Type B pancreatic cell (in vitro differentiated cells): Measurements from ENCODE around the gene TMPRSS3. TPM values are rescaled to one million over a fixed set of nuclear protein-coding genes. Genes with fewer than 3 reads are reported as not detected.

ENCODE experiments used
- DNase-seq: peaks from one replicate; pipeline ENCODE4 v3.0.0; 2021; ENCODE audit warnings: mixed read lengths; ENCODE audit not compliant: unreplicated experiment; ENCODE audit errors: extremely low spot score
- H3K27ac Mint-ChIP-seq: 2 replicates; pipeline ENCODE4 v1.8.0; 2021; ENCODE audit warnings: mild to moderate bottlenecking, mixed read lengths
- H3K27me3 Mint-ChIP-seq: 2 replicates; pipeline ENCODE4 v1.8.0; 2021; ENCODE audit warnings: mixed read lengths
- H3K36me3 Mint-ChIP-seq: 2 replicates; pipeline ENCODE4 v1.8.0; 2021; ENCODE audit warnings: mixed read lengths
- H3K4me1 Mint-ChIP-seq: one replicate; pipeline ENCODE4 v1.8.0; 2021; ENCODE audit warnings: mixed read lengths; ENCODE audit not compliant: unreplicated experiment
- H3K4me3 Mint-ChIP-seq: 2 replicates; pipeline ENCODE4 v1.8.0; 2021; ENCODE audit warnings: mild to moderate bottlenecking, mixed read lengths
- H3K9me3 Mint-ChIP-seq: 2 replicates; pipeline ENCODE4 v1.8.0; 2021; ENCODE audit warnings: mixed read lengths
- total RNA-seq: library from RNA; stranded (reverse); gene quantifications from 2 replicates; pipeline ENCODE4 v1.2.1, GENCODE V29; 2021; ENCODE audit warnings: low replicate concordance
- TF ChIP-seq, protein P1 (sequence below): fragments of 200-600 bp; sonication (generic); conservative IDR thresholded peaks from 2 replicates; pipeline ENCODE4 v1.5.0; 2021; ENCODE audit warnings: antibody characterized with exemption, mild to moderate bottlenecking

Gene TMPRSS3
- total RNA-seq, 1 donor from 2014 or later: 1.3 TPM

DNA sequence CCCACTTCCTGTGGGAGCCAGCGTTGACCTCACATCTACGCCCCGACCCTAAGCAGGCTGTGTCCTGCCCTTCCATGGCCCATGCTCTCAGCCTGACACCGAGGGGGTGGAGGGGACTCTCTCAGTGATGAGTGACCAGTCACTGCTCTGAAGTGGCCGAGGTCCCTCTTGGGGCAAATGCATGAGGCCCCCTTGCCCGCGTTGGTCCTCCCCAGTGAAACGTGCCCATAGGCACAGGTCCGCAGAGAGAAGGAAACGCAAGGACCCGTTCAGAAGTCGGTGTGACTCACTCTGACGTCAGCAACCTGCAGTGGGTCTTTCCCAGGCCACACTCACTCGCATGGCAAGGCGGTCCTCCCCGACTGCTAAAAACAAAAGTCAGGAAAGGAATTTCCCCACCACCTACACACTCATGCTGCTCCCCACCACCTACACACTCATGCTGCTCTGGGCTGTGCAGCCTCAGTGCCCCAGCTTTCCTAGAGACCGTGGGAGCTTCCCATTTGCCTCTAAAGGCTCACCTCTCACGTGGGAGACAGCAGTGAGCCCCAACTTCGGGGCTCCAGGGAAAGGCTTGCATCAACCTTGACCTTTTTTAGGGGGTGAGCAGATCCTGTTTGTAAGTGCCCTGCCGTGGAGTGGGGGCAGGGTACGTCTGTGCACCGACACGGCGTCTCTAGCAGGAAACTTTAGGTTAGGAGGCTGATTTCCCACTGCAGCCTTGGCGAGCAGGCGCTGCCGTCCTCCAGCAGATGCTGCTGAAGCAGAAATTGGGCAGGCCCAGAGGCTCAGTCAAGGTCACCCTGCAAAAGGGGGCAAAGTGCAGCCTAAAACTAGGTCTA is 19.3 kb upstream of the TMPRSS3 start:
- DNase-seq: no peak
- H3K4me1 Mint-ChIP-seq: no peaks in the 10 kb centered on the region
- H3K36me3 Mint-ChIP-seq: no peaks in the 10 kb centered on the region
- TF ChIP-seq, protein P1, sequence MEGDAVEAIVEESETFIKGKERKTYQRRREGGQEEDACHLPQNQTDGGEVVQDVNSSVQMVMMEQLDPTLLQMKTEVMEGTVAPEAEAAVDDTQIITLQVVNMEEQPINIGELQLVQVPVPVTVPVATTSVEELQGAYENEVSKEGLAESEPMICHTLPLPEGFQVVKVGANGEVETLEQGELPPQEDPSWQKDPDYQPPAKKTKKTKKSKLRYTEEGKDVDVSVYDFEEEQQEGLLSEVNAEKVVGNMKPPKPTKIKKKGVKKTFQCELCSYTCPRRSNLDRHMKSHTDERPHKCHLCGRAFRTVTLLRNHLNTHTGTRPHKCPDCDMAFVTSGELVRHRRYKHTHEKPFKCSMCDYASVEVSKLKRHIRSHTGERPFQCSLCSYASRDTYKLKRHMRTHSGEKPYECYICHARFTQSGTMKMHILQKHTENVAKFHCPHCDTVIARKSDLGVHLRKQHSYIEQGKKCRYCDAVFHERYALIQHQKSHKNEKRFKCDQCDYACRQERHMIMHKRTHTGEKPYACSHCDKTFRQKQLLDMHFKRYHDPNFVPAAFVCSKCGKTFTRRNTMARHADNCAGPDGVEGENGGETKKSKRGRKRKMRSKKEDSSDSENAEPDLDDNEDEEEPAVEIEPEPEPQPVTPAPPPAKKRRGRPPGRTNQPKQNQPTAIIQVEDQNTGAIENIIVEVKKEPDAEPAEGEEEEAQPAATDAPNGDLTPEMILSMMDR: no peak
- no peak overlapping the region for H3K27ac Mint-ChIP-seq
- H3K27me3 Mint-ChIP-seq: peaks cover 3% of the 10 kb centered on the region
- no peak overlapping the region for H3K4me3 Mint-ChIP-seq
- H3K9me3 Mint-ChIP-seq: no peaks in the 10 kb centered on the region

DNA sequence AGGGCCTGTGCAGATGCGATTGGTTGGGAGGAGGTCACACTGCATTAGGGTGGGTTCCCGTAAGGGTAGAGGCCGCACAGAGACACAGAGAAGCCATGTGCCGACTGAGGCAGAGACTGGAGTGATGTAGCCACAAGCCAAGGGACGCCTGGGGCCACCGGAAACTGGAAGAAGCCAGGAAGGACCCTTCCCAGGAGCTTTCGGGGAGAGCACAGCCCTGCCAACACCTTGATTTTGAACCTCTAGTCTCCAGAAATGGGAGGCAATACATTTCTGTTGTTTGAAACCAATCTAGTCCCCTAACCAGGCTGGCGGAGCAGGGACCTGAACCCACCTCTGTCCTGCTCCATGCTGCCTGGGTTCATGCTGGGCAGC is 18.7 kb upstream of the TMPRSS3 start:
- Mint-ChIP-seq H3K27ac (no peak overlapping the region), H3K27me3 (peaks cover 3% of the 10 kb centered on the region), H3K36me3 (no peaks in the 10 kb centered on the region), H3K4me3 (no peak overlapping the region), H3K9me3 (no peaks in the 10 kb centered on the region), H3K4me1 (no peaks in the 10 kb centered on the region)
- DNase-seq: no peak
- TF ChIP-seq, protein P1: no peak

DNA sequence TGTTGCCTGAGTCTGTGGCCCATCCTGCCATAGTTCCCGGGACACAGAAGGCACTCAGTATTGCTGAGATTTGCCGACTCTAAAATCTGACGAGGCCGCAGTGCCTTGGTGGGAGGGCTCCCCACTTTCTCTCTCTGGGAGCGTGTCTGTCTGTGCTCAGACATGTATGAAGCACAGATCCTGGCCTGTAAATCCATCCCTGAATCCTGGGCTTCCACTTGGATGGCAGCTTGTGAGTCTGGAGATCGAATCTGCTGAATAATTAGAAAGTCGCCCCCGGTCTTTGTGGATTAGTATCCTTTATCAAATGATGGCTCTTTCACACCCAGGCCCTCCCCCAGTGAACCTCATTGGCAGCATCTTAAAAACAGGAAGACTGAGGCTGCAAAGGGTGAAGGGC is 18.2 kb upstream of the TMPRSS3 start:
- no peaks in the 10 kb centered on the region for H3K36me3 Mint-ChIP-seq
- H3K9me3 Mint-ChIP-seq: no peaks in the 10 kb centered on the region
- H3K27ac Mint-ChIP-seq: no peak overlapping the region
- peaks cover 3% of the 10 kb centered on the region for H3K27me3 Mint-ChIP-seq
- no peak for DNase-seq
- H3K4me1 Mint-ChIP-seq: no peaks in the 10 kb centered on the region
- no peak overlapping the region for H3K4me3 Mint-ChIP-seq
- TF ChIP-seq, protein P1: no peak

DNA sequence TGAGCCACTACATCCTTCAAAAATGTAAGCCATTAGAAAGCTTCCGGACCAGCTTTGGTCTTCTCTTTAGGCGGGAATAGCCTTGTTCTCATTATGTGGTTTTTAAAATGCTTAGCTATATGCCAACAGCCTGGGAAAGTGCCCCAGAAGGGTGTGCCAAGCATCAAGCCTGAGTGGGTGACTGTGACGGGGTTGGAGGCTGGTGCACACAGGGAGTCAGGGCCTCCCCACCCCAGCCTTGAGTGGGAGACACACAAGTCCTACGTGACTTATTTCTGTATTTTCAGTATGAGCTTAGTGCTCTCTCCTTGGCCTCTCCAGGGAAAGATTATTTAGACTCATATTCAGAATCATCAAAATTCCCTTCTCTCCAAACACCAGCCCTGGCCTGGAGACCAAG is 17.6 kb upstream of the TMPRSS3 start:
- Mint-ChIP-seq H3K9me3 (no peaks in the 10 kb centered on the region), H3K4me1 (no peaks in the 10 kb centered on the region), H3K4me3 (no peak overlapping the region), H3K36me3 (no peaks in the 10 kb centered on the region), H3K27ac (no peak overlapping the region), H3K27me3 (peaks cover 3% of the 10 kb centered on the region)
- TF ChIP-seq, protein P1: no peak
- no peak for DNase-seq

DNA sequence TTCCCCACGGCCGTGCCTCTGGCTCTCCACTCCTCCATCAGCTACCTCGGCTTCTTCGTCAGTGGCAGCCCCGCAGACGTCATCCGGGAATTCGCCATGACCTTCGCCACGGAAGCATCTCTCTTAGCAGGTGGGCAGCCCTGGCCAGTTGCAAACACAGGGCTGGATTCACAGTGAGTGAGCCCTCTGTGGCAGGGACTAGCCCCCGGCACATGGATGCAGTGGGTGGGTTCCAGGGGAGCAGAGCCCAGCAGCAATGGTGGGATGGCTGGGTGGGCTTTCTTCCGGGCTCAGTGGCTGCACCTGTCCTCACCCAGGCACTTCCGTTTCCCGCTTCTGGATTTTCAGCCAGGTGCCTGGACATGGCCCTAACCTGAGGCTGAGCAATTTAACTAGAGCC is 17.2 kb upstream of the TMPRSS3 start:
- Mint-ChIP-seq H3K27ac (no peak overlapping the region), H3K4me3 (no peak overlapping the region), H3K4me1 (no peaks in the 10 kb centered on the region), H3K9me3 (no peaks in the 10 kb centered on the region), H3K27me3 (peaks cover 3% of the 10 kb centered on the region), H3K36me3 (no peaks in the 10 kb centered on the region)
- TF ChIP-seq, protein P1: no peak
- DNase-seq: no peak
